ENCODE measurements around the gene C21orf58.
A peak's percentile ranks its signal among the peaks of the same experiment; 100 is the strongest.

C21orf58 gene

DNA sequence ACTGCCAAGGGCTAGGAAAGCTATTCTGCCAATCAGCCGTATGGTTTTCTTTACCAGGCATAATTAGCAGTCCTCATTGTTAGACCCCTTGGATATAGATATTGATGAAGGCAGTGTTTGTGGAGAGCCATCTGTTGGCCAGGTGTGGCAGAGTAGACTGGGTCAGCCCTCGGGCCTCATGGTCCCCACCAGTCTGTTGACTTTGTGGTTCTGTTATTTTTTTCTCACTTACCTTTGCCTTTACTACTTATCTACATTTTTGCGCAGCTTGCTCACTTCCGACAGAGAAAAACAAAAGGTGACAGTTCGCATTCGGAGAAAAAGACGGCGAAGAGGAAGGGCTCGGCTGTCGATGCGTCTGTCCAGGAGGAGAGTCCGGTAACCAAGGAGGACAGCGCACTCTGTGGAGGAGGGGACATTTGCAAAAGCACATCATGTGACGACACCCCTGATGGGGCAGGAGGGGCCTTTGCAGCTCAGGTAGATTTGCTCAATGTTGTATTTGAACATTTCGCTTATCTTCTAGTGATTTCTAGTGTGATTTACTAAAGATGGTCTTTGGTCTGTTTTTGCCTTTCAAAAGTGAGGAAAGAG, 2.5 kb upstream of the C21orf58 start:
- peak overlapping the region; percentile 7 for H3K4me3 Mint-ChIP-seq
- TF ChIP-seq, protein P1, sequence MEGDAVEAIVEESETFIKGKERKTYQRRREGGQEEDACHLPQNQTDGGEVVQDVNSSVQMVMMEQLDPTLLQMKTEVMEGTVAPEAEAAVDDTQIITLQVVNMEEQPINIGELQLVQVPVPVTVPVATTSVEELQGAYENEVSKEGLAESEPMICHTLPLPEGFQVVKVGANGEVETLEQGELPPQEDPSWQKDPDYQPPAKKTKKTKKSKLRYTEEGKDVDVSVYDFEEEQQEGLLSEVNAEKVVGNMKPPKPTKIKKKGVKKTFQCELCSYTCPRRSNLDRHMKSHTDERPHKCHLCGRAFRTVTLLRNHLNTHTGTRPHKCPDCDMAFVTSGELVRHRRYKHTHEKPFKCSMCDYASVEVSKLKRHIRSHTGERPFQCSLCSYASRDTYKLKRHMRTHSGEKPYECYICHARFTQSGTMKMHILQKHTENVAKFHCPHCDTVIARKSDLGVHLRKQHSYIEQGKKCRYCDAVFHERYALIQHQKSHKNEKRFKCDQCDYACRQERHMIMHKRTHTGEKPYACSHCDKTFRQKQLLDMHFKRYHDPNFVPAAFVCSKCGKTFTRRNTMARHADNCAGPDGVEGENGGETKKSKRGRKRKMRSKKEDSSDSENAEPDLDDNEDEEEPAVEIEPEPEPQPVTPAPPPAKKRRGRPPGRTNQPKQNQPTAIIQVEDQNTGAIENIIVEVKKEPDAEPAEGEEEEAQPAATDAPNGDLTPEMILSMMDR (IDR thresholded peaks at IDR 0.05), result no peak

DNA sequence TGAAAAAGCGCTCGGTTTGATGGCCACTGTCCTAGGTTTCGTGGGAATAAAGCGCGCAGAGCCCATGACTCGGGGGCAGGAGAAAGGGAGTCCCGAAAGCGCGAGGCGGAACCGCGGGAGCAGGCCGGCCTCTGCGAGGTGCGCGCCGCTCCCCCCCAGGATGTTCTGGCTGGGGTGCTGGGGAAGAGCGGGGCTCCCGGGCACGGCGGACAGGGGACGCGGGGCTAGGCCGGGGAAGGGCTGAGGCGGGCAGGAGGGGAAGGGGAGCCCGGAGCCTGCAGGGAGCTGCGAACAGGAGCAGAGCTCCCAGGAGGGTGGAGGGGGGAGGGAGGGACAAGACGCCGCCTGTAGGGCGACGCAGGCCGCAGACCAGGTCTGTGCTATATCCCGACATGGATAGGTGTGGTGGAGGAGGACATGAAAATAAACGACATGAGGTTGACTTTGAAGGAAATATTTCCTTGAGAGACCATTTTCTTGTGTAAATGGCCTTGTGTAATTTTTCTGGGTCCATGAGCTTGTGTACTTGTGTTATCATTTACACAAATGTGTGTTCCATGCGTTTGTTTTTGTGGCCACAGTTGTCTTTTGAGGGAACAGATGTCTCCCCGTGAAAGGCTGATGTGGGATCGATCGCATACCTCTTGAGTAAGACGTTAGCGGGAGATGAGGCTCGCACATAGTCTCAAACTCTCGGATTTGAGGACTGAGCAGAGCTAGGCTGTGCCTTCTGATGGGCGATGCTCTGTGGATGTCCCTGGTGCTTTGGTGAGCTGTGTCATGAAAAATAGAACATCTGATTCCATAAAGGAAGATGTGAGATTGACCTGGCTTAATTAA, 1.6 kb upstream of the C21orf58 start:
- peaks cover 43% of the 10 kb centered on the region for H3K4me1 Mint-ChIP-seq
- H3K4me3 Mint-ChIP-seq, result peak overlapping the region; percentile 81
- H3K27ac Mint-ChIP-seq, result peak overlapping the region; percentile 44
- H3K9me3 Mint-ChIP-seq, result no peaks in the 10 kb centered on the region
- peaks cover 42% of the 10 kb centered on the region for H3K36me3 Mint-ChIP-seq (ENCODE audit: low read depth)
- DNase-seq, result peak; percentile 63
- no peaks in the 10 kb centered on the region for H3K27me3 Mint-ChIP-seq (ENCODE audit: low read depth, poor library complexity)
- TF ChIP-seq, protein P1 (IDR thresholded peaks at IDR 0.05), result no peak

More for the DNA sequence above, 2.5 kb upstream of the C21orf58 start:
- Mint-ChIP-seq H3K27ac (no peak overlapping the region), H3K36me3 (ENCODE audit: low read depth) (peaks cover 43% of the 10 kb centered on the region), H3K4me1 (peaks cover 38% of the 10 kb centered on the region), H3K27me3 (ENCODE audit: low read depth, poor library complexity) (no peaks in the 10 kb centered on the region), H3K9me3 (no peaks in the 10 kb centered on the region)
- DNase-seq, result no peak

DNA sequence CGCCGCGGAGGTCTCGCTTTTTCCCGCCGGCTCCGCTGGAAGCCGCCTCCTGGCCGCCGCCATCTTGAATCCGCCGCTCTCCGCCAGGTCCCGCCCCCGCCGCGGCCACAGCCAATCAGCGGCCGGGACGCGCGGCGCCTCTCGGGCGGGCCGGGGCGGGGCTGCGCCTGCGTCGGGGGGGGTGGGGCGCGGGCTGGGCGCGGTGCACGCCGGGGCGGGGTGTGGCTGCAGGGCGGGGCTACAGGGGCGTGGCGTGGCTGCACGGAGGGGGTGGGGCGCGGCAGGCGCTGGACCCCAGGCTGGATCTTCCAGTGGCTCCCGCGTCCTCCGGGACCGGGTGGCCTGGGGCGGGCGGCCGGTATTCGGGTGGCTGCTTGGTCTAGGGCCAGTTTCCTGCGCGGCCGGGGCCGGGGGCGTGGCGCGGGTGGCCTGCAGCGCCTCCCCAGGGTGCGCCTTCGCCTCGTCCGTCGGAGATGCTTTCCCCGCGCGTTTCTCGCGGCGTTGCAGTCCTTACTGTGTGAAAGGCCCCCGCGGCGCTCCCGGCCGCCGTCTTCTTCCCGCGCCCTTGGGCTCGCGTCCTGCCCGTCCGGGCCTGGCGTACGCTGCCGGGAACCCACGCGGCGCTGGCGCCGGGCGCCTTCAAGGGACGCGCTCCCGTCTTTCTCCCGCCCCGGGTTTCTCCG, 861 bp upstream of the C21orf58 start:
- peak; percentile 94 for DNase-seq
- Mint-ChIP-seq H3K9me3 (no peaks in the 10 kb centered on the region), H3K4me3 (peak overlapping the region; percentile 97), H3K27ac (no peak overlapping the region), H3K4me1 (peaks cover 45% of the 10 kb centered on the region), H3K27me3 (ENCODE audit: low read depth, poor library complexity) (no peaks in the 10 kb centered on the region), H3K36me3 (ENCODE audit: low read depth) (peaks cover 42% of the 10 kb centered on the region)
- TF ChIP-seq, protein P1 (IDR thresholded peaks at IDR 0.05), result no peak

DNA sequence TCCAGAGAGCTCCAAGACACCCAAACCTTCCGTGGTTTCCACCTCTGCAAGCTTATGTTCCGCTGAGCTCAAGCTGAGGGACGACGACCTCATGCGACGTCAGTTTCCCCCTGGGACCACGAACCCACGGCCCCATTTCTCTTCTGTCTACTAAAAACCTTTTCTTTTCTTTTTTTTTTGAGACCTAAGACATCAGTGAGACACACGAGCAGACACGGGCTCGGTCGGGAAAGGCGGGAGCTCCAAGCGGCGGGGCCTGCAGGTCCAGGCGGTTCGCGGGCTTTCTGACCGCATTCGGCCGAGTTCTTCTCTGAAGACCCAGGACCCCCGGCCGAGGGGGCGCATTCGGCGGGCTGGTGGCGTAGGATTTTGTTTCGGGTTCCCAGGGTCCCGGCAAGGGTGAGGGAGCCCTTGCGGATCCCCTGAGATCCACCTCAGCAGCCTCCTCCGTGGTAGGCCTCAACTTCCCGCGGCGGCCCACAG, 402 bp downstream of the C21orf58 start:
- peak overlapping the region; percentile 91 for H3K27ac Mint-ChIP-seq
- H3K4me3 Mint-ChIP-seq, result peak overlapping the region; percentile 97
- no peak for DNase-seq
- TF ChIP-seq, protein P1 (IDR thresholded peaks at IDR 0.05), result no peak
- H3K9me3 Mint-ChIP-seq, result no peaks in the 10 kb centered on the region
- H3K36me3 Mint-ChIP-seq (ENCODE audit: low read depth), result peaks cover 35% of the 10 kb centered on the region
- peaks cover 56% of the 10 kb centered on the region for H3K4me1 Mint-ChIP-seq
- peaks cover 3% of the 10 kb centered on the region for H3K27me3 Mint-ChIP-seq (ENCODE audit: low read depth, poor library complexity)

DNA sequence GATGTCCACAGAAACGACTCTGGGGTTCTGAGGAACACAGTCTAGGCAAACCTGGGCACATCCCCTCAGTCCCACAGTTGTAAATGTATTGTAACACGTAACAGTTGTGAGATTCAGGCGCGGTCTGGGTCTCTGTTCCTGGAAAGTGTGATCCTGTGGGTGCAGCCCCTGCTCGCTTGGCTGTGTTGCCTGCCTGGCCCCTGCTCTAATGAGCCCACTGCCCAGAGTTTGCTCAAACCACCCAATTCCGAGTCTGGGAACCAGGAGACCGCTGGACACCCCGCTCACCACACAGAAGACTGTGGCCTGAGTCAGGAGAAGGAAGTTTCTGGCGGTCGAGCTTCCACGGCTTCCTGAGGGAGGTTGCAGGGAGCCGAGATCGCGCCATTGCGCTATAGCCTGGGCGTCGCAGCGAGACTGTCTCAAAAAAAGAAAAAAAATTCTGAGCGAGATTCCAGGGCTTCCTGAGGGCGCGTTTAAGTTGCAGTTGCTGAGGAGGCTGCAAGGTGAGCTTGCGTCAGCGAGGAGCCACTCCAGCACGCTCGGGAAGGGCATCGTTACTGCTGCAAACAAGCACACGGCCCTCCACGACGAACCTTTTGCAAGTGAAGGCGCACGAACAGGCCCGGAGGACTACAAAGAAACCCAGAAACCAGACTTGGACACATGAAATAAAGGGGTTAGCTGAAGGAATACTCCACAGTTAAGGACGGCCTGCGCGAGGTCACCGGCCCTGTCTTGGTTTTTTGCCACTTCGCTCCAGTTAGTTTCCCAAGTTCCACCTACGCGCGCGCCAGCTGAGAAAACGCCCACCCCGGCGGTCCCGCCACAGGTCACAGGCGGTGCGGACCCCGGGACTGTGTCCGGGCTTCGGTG, 1.1 kb downstream of the C21orf58 start:
- no peaks in the 10 kb centered on the region for H3K9me3 Mint-ChIP-seq
- peak overlapping the region; percentile 91 for H3K27ac Mint-ChIP-seq
- peak; percentile 37 for DNase-seq
- TF ChIP-seq, protein P1 (IDR thresholded peaks at IDR 0.05), result no peak
- peaks cover 28% of the 10 kb centered on the region for H3K36me3 Mint-ChIP-seq (ENCODE audit: low read depth)
- H3K4me3 Mint-ChIP-seq, result peak overlapping the region; percentile 97
- peaks cover 56% of the 10 kb centered on the region for H3K4me1 Mint-ChIP-seq
- peaks cover 3% of the 10 kb centered on the region for H3K27me3 Mint-ChIP-seq (ENCODE audit: low read depth, poor library complexity)

All from nephron progenitor cell (in vitro differentiated cells).